Measurements from ENCODE around the gene CDH4. TPM values are rescaled to one million over a fixed set of nuclear protein-coding genes. Genes with fewer than 3 reads are reported as not detected.

CDH4 gene
- total RNA-seq, 1 donor from 2014 or later, result 0.99 TPM

GRCh38 chr20:61753316-61753942, 501.4 kb downstream of the CDH4 start:
- Mint-ChIP-seq H3K4me3 (ENCODE audit: unreplicated experiment) (no peak overlapping the region), H3K27ac (ENCODE audit: unreplicated experiment) (peak overlapping the region; percentile 86), H3K27me3 (ENCODE audit: low read depth) (no peaks in the 10 kb centered on the region), H3K36me3 (ENCODE audit: low read depth) (no peaks in the 10 kb centered on the region), H3K9me3 (ENCODE audit: low read depth) (peaks cover 12% of the 10 kb centered on the region), H3K4me1 (ENCODE audit: low read depth) (peaks cover 26% of the 10 kb centered on the region)
- TF ChIP-seq CTCF (IDR thresholded peaks at IDR 0.05), result no peak
- no peak for DNase-seq (ENCODE audit: low spot score)

- no peak for TF ChIP-seq CTCF (IDR thresholded peaks at IDR 0.05)
- DNase-seq (ENCODE audit: low spot score), result peak; percentile 84
- Mint-ChIP-seq H3K27ac (ENCODE audit: unreplicated experiment) (peak overlapping the region; percentile 86), H3K4me3 (ENCODE audit: unreplicated experiment) (no peak overlapping the region), H3K9me3 (ENCODE audit: low read depth) (peaks cover 12% of the 10 kb centered on the region), H3K36me3 (ENCODE audit: low read depth) (no peaks in the 10 kb centered on the region), H3K4me1 (ENCODE audit: low read depth) (peaks cover 20% of the 10 kb centered on the region), H3K27me3 (ENCODE audit: low read depth) (no peaks in the 10 kb centered on the region)
These were observed 502.2 kb downstream of the CDH4 start for GRCh38 chr20:61753987-61754956.

GRCh38 chr20:61754976-61755778, 503.1 kb downstream of the CDH4 start:
- H3K9me3 Mint-ChIP-seq (ENCODE audit: low read depth), result peaks cover 9% of the 10 kb centered on the region
- DNase-seq (ENCODE audit: low spot score), result peak; percentile 38
- H3K27ac Mint-ChIP-seq (ENCODE audit: unreplicated experiment), result no peak overlapping the region
- no peak overlapping the region for H3K4me3 Mint-ChIP-seq (ENCODE audit: unreplicated experiment)
- H3K4me1 Mint-ChIP-seq (ENCODE audit: low read depth), result peaks cover 18% of the 10 kb centered on the region
- no peak for TF ChIP-seq CTCF (IDR thresholded peaks at IDR 0.05)
- no peaks in the 10 kb centered on the region for H3K27me3 Mint-ChIP-seq (ENCODE audit: low read depth)
- H3K36me3 Mint-ChIP-seq (ENCODE audit: low read depth), result no peaks in the 10 kb centered on the region

- peak; percentile 72 for DNase-seq (ENCODE audit: low spot score)
- Mint-ChIP-seq H3K36me3 (ENCODE audit: low read depth) (no peaks in the 10 kb centered on the region), H3K27me3 (ENCODE audit: low read depth) (peaks cover 2% of the 10 kb centered on the region), H3K27ac (ENCODE audit: unreplicated experiment) (no peak overlapping the region), H3K4me3 (ENCODE audit: unreplicated experiment) (no peak overlapping the region), H3K4me1 (ENCODE audit: low read depth) (peaks cover 18% of the 10 kb centered on the region), H3K9me3 (ENCODE audit: low read depth) (peaks cover under 1% of the 10 kb centered on the region)
- no peak for TF ChIP-seq CTCF (IDR thresholded peaks at IDR 0.05)
These were observed 504.1 kb downstream of the CDH4 start for GRCh38 chr20:61755971-61756845.
